Naive B cell (primary cell): ENCODE data around the gene GALNT16. TPM values are rescaled to one million over a fixed set of nuclear protein-coding genes. Genes with fewer than 3 reads are reported as not detected.
A peak's percentile ranks its signal among the peaks of the same experiment; 100 is the strongest.
"Not testable (repeated sequence)": the region's sequence is repeated elsewhere in the genome, so short reads cannot be mapped to it uniquely, and the experiment has no call there.

Experiments used
- ATAC-seq, 2 donors: fragments of 150-1000 bp; cut with Tn5 transposase; 2 replicates each; pipeline ENCODE4 v1.10.0; 2021; ENCODE audit warnings: low read depth in 2 of 2, mild to moderate bottlenecking in 2 of 2, moderate library complexity in 2 of 2
- DNase-seq: peaks from one replicate; pipeline ENCODE4 v3.0.0; 2022
- H3K27ac Mint-ChIP-seq, 6 donors: one replicate each; pipeline ENCODE4 v1.8.0; 2020 to 2022; ENCODE audit warnings: mild to moderate bottlenecking in 6 of 6, mixed read lengths in 6 of 6, moderate library complexity in 5 of 6, inconsistent platforms in 2 of 6
- H3K27me3 Mint-ChIP-seq, 3 donors: one replicate each; pipeline ENCODE4 v1.8.0; 2021 to 2022; ENCODE audit warnings: mixed read lengths in 3 of 3, mild to moderate bottlenecking in 1 of 3
- H3K36me3 Mint-ChIP-seq, 2 donors: one replicate each; pipeline ENCODE4 v1.8.0; 2020 to 2022; ENCODE audit warnings: mixed read lengths in 2 of 2, inconsistent platforms in 1 of 2, mild to moderate bottlenecking in 1 of 2
- H3K4me1 Mint-ChIP-seq, 3 donors: one replicate each; pipeline ENCODE4 v1.8.0; 2020 to 2022; ENCODE audit warnings: mixed read lengths in 3 of 3, inconsistent platforms in 1 of 3, mild to moderate bottlenecking in 1 of 3, moderate library complexity in 1 of 3
- H3K4me3 Mint-ChIP-seq, 8 donors: one replicate each; pipeline ENCODE4 v1.8.0; 2020 to 2022; ENCODE audit warnings: mild to moderate bottlenecking in 8 of 8, mixed read lengths in 8 of 8, moderate library complexity in 8 of 8, inconsistent platforms in 2 of 8
- H3K9me3 Mint-ChIP-seq, 7 donors: one replicate each; pipeline ENCODE4 v1.8.0; 2020 to 2022; ENCODE audit warnings: mixed read lengths in 7 of 7, mild to moderate bottlenecking in 5 of 7, inconsistent platforms in 2 of 7, moderate library complexity in 1 of 7
- polyA plus RNA-seq, 6 donors: library from polyadenylated mRNA; unstranded; fragments of 300-500 nt; fragmentation: Illumina TruSeq; gene quantifications; one replicate each; pipeline ENCODE4 v1.2.3, GENCODE V29; 2021; ENCODE audit warnings: low read depth in 6 of 6

GALNT16 gene
- polyA plus RNA-seq, 6 donors from 2014 or later: not detected

GRCh38 chr14:69281450-69282169 lies 21.7 kb downstream of the GALNT16 start:
- DNase-seq (no peak), ATAC-seq (no peak)
- Mint-ChIP-seq H3K4me1 (no peaks in the 10 kb centered on the region), H3K36me3 (no peaks in the 10 kb centered on the region), H3K27ac (no peak overlapping the region), H3K4me3 (no peak overlapping the region), H3K9me3 (peaks cover 0 to 11% (median 4%) of the 10 kb centered on the region in 7 donors), H3K27me3 (peaks cover 14 to 31% (median 16%) of the 10 kb centered on the region in 3 donors)

- no peak for ATAC-seq
- no peak overlapping the region for H3K27ac Mint-ChIP-seq
- peaks cover 14 to 31% (median 16%) of the 10 kb centered on the region in 3 donors for H3K27me3 Mint-ChIP-seq
- H3K4me1 Mint-ChIP-seq: no peaks in the 10 kb centered on the region
- no peak for DNase-seq
- peaks cover 0 to 5% (median 0%) of the 10 kb centered on the region in 7 donors for H3K9me3 Mint-ChIP-seq
- H3K4me3 Mint-ChIP-seq: no peak overlapping the region
- H3K36me3 Mint-ChIP-seq: no peaks in the 10 kb centered on the region
These were observed 22.5 kb downstream of the GALNT16 start for GRCh38 chr14:69282448-69282847.

- no peak overlapping the region for H3K4me3 Mint-ChIP-seq
- no peaks in the 10 kb centered on the region for H3K4me1 Mint-ChIP-seq
- H3K36me3 Mint-ChIP-seq: no peaks in the 10 kb centered on the region
- DNase-seq: no peak
- ATAC-seq: no peak
- H3K27me3 Mint-ChIP-seq: peaks cover 10 to 30% (median 16%) of the 10 kb centered on the region in 3 donors
- H3K27ac Mint-ChIP-seq: no peak overlapping the region
- no peaks in the 10 kb centered on the region for H3K9me3 Mint-ChIP-seq
These were observed 24.2 kb downstream of the GALNT16 start for GRCh38 chr14:69284170-69284569.

- no peak for ATAC-seq
- no peak overlapping the region for H3K4me3 Mint-ChIP-seq
- H3K4me1 Mint-ChIP-seq: no peaks in the 10 kb centered on the region
- no peak overlapping the region for H3K27ac Mint-ChIP-seq
- no peaks in the 10 kb centered on the region for H3K36me3 Mint-ChIP-seq
- no peak for DNase-seq
- no peaks in the 10 kb centered on the region for H3K9me3 Mint-ChIP-seq
- H3K27me3 Mint-ChIP-seq: peaks cover 10 to 16% (median 12%) of the 10 kb centered on the region in 3 donors
These were observed 25.8 kb downstream of the GALNT16 start for GRCh38 chr14:69285661-69286255.

GRCh38 chr14:69287098-69288010 lies 27.4 kb downstream of the GALNT16 start:
- DNase-seq: no peak
- no peak overlapping the region for H3K4me3 Mint-ChIP-seq
- H3K9me3 Mint-ChIP-seq: no peaks in the 10 kb centered on the region
- peak overlapping the region in 1 of 6 donors; percentile 73 for H3K27ac Mint-ChIP-seq
- ATAC-seq: no peak
- H3K27me3 Mint-ChIP-seq: peaks cover 7 to 12% (median 11%) of the 10 kb centered on the region in 3 donors
- no peaks in the 10 kb centered on the region for H3K4me1 Mint-ChIP-seq
- H3K36me3 Mint-ChIP-seq: no peaks in the 10 kb centered on the region

GRCh38 chr14:69288011-69288771 lies 28.2 kb downstream of the GALNT16 start:
- Mint-ChIP-seq H3K4me1 (no peaks in the 10 kb centered on the region), H3K36me3 (no peaks in the 10 kb centered on the region), H3K27me3 (peaks cover 7 to 19% (median 8%) of the 10 kb centered on the region in 3 donors), H3K4me3 (no peak overlapping the region), H3K27ac (no peak overlapping the region), H3K9me3 (no peaks in the 10 kb centered on the region)
- DNase-seq (no peak), ATAC-seq (no peak)

- H3K36me3 Mint-ChIP-seq: no peaks in the 10 kb centered on the region
- no peaks in the 10 kb centered on the region for H3K4me1 Mint-ChIP-seq
- ATAC-seq (no peak), DNase-seq (no peak)
- no peak overlapping the region for H3K27ac Mint-ChIP-seq
- no peaks in the 10 kb centered on the region for H3K9me3 Mint-ChIP-seq
- H3K27me3 Mint-ChIP-seq: peaks cover under 1 to 24% (median 4%) of the 10 kb centered on the region in 3 donors
- H3K4me3 Mint-ChIP-seq: no peak overlapping the region
These were observed 29.2 kb downstream of the GALNT16 start for GRCh38 chr14:69288956-69289705.

- no peak for DNase-seq
- H3K4me1 Mint-ChIP-seq: no peaks in the 10 kb centered on the region
These were observed 30.0 kb downstream of the GALNT16 start for GRCh38 chr14:69289811-69290520.

GRCh38 chr14:69290881-69291280 lies 30.9 kb downstream of the GALNT16 start:
- not testable (repeated sequence) for ATAC-seq, H3K27ac Mint-ChIP-seq, H3K4me3 Mint-ChIP-seq, H3K4me1 Mint-ChIP-seq, DNase-seq, H3K36me3 Mint-ChIP-seq, H3K9me3 Mint-ChIP-seq
- peaks cover 0 to 25% (median 0%) of the 10 kb centered on the region in 3 donors for H3K27me3 Mint-ChIP-seq

More at GRCh38 chr14:69289811-69290520, 30.0 kb downstream of the GALNT16 start:
- H3K27ac Mint-ChIP-seq: no peak overlapping the region
- no peak overlapping the region for H3K4me3 Mint-ChIP-seq
- ATAC-seq: no peak
- no peaks in the 10 kb centered on the region for H3K36me3 Mint-ChIP-seq
- H3K27me3 Mint-ChIP-seq: peaks cover 0 to 28% (median 0%) of the 10 kb centered on the region in 3 donors
- H3K9me3 Mint-ChIP-seq: no peaks in the 10 kb centered on the region

GRCh38 chr14:69291396-69291795 lies 31.4 kb downstream of the GALNT16 start:
- Mint-ChIP-seq H3K36me3 (no peaks in the 10 kb centered on the region), H3K27me3 (peaks cover 0 to 23% (median 0%) of the 10 kb centered on the region in 3 donors)

GRCh38 chr14:69291891-69292561 lies 32.1 kb downstream of the GALNT16 start:
- no peaks in the 10 kb centered on the region for H3K36me3 Mint-ChIP-seq
- H3K4me3 Mint-ChIP-seq: no peak overlapping the region
- H3K9me3 Mint-ChIP-seq: no peaks in the 10 kb centered on the region
- H3K27ac Mint-ChIP-seq: no peak overlapping the region
- H3K27me3 Mint-ChIP-seq: peaks cover 0 to 23% (median 0%) of the 10 kb centered on the region in 3 donors
- DNase-seq (no peak), ATAC-seq (no peak)
- no peaks in the 10 kb centered on the region for H3K4me1 Mint-ChIP-seq

More at GRCh38 chr14:69291396-69291795, 31.4 kb downstream of the GALNT16 start:
- Mint-ChIP-seq H3K27ac (no peak overlapping the region), H3K4me1 (no peaks in the 10 kb centered on the region), H3K4me3 (no peak overlapping the region), H3K9me3 (no peaks in the 10 kb centered on the region)
- no peak for DNase-seq
- ATAC-seq: no peak
